Hepatocyte (in vitro differentiated cells): ENCODE measurements around the gene NFXL1.

Experiments used
- CTCF ChIP-seq: fragments of 200-600 bp; sonication (generic); IDR thresholded peaks from 2 replicates; pipeline ENCODE4 v1.5.1; 2016; ENCODE audit warnings: antibody characterized with exemption, mild to moderate bottlenecking; ENCODE audit not compliant: poor library complexity
- EZH2 ChIP-seq: fragments of 200-600 bp; sonication (generic); IDR thresholded peaks from 2 replicates; pipeline ENCODE4 v1.6.1; 2016; ENCODE audit warnings: antibody characterized with exemption, mild to moderate bottlenecking, borderline replicate concordance
- EZH2phosphoT487 ChIP-seq: fragments of 200-600 bp; sonication (generic); IDR thresholded peaks from one replicate; pipeline ENCODE4 v1.6.1; 2018; ENCODE audit warnings: antibody characterized with exemption, mild to moderate bottlenecking, low read depth, moderate library complexity; ENCODE audit not compliant: unreplicated experiment, severe bottlenecking

- no peak for TF ChIP-seq CTCF
- no peak for TF ChIP-seq EZH2
- no peak for TF ChIP-seq EZH2phosphoT487
These were observed 109.8 kb downstream of the NFXL1 start for GRCh38 chr4:47804598-47804997.
